NB4 (cell line): Measurements from ENCODE around the gene PLPPR5.

Experiments
- DNase-seq: peaks from one replicate; pipeline ENCODE4 v3.0.0; 2010; ENCODE audit warnings: low read depth
- H3K4me3 ChIP-seq: one replicate; pipeline ENCODE4 v1.5.1; 2011; ENCODE audit warnings: mild to moderate bottlenecking, low read depth, low read length, moderate library complexity
- MAX ChIP-seq: IDR thresholded peaks from 2 replicates; pipeline ENCODE4 v1.6.1; 2011; ENCODE audit warnings: low read depth, low read length
- MYC ChIP-seq: IDR thresholded peaks from 2 replicates; pipeline ENCODE4 v1.6.1; 2011; ENCODE audit warnings: low read depth, low read length
- POLR2A ChIP-seq: IDR thresholded peaks from 2 replicates; pipeline ENCODE4 v1.6.1; 2011; ENCODE audit warnings: mild to moderate bottlenecking; ENCODE audit not compliant: insufficient read length; ENCODE audit errors: extremely low read depth
- TF ChIP-seq, protein P1 (sequence below): IDR thresholded peaks from one replicate; pipeline ENCODE4 v1.5.1; 2012; ENCODE audit warnings: low read depth, low read length

PLPPR5 gene

DNA sequence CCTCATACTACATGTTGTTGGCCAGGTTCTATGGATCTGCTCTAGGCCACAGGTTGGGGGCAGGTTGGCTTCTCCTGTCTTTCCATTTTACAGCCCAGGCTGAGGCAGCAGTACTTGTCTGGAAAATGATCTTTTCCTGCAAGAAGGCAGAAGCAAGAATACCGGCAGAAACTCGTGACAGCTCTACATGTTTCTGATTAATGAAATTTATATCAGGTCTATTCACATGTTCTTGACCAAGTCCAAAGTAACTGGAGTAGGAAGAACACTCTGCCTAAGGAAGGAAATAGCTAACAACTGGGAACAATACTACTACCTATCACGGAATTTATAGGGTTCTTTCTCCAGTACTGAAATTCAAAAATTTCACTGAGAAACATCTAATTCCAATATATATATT lies 98.3 kb downstream of the PLPPR5 start:
- DNase-seq: no peak
- H3K4me3 ChIP-seq: no peak overlapping the region
- TF ChIP-seq, protein P1, sequence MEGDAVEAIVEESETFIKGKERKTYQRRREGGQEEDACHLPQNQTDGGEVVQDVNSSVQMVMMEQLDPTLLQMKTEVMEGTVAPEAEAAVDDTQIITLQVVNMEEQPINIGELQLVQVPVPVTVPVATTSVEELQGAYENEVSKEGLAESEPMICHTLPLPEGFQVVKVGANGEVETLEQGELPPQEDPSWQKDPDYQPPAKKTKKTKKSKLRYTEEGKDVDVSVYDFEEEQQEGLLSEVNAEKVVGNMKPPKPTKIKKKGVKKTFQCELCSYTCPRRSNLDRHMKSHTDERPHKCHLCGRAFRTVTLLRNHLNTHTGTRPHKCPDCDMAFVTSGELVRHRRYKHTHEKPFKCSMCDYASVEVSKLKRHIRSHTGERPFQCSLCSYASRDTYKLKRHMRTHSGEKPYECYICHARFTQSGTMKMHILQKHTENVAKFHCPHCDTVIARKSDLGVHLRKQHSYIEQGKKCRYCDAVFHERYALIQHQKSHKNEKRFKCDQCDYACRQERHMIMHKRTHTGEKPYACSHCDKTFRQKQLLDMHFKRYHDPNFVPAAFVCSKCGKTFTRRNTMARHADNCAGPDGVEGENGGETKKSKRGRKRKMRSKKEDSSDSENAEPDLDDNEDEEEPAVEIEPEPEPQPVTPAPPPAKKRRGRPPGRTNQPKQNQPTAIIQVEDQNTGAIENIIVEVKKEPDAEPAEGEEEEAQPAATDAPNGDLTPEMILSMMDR: no peak
- TF ChIP-seq MYC: no peak
- TF ChIP-seq POLR2A: no peak
- no peak for TF ChIP-seq MAX

- TF ChIP-seq, protein P1: no peak
- TF ChIP-seq MAX: no peak
- no peak for TF ChIP-seq POLR2A
- no peak for TF ChIP-seq MYC
- H3K4me3 ChIP-seq: no peak overlapping the region
- DNase-seq: no peak
These were observed 100.0 kb downstream of the PLPPR5 start for GRCh38 chr1:98904684-98905083.

- TF ChIP-seq MYC: no peak
- TF ChIP-seq, protein P1: no peak
- TF ChIP-seq MAX: no peak
- no peak for TF ChIP-seq POLR2A
- no peak overlapping the region for H3K4me3 ChIP-seq
These were observed 100.9 kb downstream of the PLPPR5 start for GRCh38 chr1:98903726-98904125.

DNA sequence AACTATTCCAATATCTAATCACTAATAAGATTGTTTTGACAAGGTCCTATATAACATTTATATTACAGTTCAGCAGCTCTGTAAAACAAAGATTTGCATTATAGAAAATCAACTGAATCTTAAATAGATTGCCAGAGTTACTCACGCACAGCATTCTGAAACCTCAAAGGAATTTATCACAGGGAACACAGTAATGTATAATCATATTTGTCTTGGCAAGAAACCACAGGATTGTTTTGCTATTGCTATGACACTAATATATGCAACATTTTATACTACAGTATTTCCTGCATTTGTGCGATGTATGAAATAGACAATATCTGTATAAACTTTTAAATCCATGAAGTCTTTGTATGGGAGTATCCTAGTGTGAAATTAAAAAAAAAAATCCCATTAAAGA lies 101.4 kb downstream of the PLPPR5 start:
- TF ChIP-seq POLR2A (no peak), MAX (no peak), MYC (no peak)
- TF ChIP-seq, protein P1: no peak
- H3K4me3 ChIP-seq: no peak overlapping the region
- DNase-seq: no peak

More at GRCh38 chr1:98903726-98904125, 100.9 kb downstream of the PLPPR5 start:
- no peak for DNase-seq

- no peak for TF ChIP-seq MAX
- no peak overlapping the region for H3K4me3 ChIP-seq
- no peak for DNase-seq
These were observed 105.7 kb downstream of the PLPPR5 start for GRCh38 chr1:98898940-98899339.

DNA sequence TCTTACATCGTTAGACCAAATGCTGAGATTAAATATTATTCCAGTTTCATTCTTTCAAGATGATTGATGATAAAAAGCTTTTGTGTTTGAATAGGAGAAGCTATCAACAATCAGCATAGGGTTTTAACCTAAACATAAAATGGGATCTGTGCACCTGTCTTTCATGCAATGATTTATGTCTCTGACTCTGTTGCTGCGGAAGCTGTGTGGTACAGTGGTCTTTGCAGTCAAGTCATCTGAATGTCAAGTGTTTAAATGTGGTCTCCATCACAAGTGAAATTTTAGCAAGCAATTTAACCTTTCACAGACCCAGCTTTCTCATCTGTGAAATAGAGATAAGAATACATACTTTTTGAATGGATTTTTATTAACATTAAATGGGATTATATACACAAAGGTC lies 107.2 kb downstream of the PLPPR5 start:
- DNase-seq: no peak
- no peak overlapping the region for H3K4me3 ChIP-seq
- TF ChIP-seq MYC (no peak), MAX (no peak), POLR2A (no peak)
- TF ChIP-seq, protein P1: no peak
